Stimulated activated CD8-positive, alpha-beta memory T cell treated with anti-CD3 and anti-CD28 coated beads, Interleukin-2, amount 100 ng/mL, for 48 hours (primary cell): ENCODE data around the gene GPAT3.

Source experiments
- DNase-seq, 2 donors: peaks; one replicate each; pipeline ENCODE4 v3.0.0-alpha.2; 2020; ENCODE audit warnings: low read depth in 2 of 2

Gene GPAT3

DNA sequence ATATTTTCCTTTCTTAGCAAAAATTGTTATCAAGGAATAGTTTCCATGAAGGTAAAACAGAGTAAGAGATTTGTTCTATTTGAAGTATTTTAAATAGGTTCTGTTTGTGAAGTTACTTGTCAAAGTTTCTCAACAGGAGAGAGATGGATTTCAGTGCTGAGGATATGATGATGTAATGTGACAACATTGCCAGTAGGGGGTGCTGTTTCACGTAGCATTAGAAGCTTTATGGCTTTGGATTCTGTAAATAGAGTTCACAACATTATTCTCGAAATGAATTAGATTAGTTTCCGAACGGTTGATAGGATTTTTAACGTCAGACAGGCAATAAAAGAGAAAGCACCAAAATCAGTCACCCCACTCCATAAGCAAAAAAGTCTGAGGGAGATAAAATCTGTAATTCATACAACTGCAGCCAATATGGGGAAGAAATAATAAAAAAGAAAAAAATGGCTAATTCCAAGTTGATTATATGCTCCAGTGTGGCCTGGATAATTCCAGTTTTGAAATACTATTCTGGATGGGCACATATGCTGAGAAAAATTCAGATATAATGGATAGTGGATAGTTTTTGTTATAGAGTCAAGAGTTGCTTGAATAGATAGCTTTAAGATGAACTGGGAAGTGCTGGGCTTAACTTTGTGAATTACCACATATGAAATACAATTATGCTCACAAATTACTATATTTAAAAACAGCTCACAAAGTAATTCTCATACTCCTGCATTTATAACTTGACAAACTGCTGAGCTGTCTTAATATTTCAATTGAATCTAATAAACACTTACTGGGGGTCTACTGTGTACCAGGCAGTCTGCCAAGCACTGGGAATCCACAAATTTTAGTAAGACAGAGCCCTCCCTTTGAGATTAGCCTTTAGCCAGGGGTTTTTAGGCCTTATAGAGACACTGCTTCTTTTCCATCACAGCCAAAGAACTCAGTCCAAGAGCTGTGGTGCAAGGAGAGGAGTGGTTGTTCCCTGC, 109.1 kb downstream of the GPAT3 start:
- no peak for DNase-seq

DNA sequence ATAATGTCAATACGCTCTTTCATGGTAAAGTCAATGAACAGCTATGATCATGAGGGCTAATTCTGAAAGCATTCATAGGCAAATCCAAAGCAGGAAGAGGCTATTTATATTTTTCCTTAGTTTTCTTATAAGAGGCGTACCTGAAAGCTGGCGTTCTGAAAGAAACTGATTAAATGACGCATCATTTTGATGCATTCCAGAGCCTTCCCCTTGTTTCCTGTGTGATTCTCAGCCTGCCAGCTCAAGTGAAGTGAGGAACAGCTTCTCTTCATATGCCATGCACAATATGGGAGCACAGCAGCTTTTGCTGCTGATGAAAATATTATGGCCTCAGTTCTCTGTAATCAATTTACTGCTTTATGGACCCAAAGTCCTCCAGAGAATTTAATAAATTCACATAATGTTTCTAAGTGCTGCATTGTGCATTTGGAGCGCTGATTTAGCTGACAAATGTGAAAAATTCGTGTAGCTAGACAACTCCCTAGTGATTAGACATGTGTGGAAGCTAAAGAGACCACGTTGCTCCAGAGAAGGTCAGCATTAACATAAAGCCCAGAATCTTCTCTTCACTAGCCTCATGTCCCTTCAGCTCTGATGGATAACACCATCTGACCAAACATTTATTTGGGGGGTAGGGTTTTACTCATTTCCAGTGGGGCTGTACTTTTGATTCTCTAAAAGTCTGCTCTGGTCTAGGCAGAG, 110.8 kb downstream of the GPAT3 start:
- no peak for DNase-seq

DNA sequence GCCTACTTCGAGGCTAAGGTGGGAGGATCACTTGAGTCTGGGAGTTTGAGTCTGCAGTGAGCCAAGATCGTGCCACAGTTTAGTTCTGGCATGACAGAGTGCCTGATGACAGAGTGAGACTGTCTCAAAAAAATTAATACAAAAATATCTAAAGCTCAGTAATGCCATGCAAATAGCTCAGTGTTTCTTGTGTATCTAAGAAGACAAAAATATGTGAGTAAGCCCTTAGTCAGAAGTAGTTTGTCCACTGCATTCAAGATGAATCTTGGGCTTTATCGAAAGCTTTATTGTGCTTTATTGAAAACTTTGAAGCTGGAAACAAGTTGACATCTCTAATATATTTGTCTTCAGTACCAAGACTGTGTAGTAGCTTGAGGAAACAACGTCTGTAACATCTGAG, 115.9 kb downstream of the GPAT3 start:
- no peak for DNase-seq
